IgD-negative memory B cell (primary cell): ENCODE results near the gene CENPU. TPM values are rescaled to one million over a fixed set of nuclear protein-coding genes. Genes with fewer than 3 reads are reported as not detected.
"Not testable (repeated sequence)": the region's sequence is repeated elsewhere in the genome, so short reads cannot be mapped to it uniquely, and the experiment has no call there.

Source experiments
- H3K27ac Mint-ChIP-seq, 3 donors: one replicate each; pipeline ENCODE4 v1.8.0; 2020 to 2022; ENCODE audit warnings: mild to moderate bottlenecking in 3 of 3, mixed read lengths in 3 of 3, moderate library complexity in 1 of 3
- H3K27me3 Mint-ChIP-seq: one replicate; pipeline ENCODE4 v1.8.0; 2021; ENCODE audit warnings: mixed read lengths
- H3K36me3 Mint-ChIP-seq: one replicate; pipeline ENCODE4 v1.8.0; 2020; ENCODE audit warnings: mild to moderate bottlenecking, mixed read lengths
- H3K4me1 Mint-ChIP-seq, 3 donors: one replicate each; pipeline ENCODE4 v1.8.0; 2020 to 2022; ENCODE audit warnings: mixed read lengths in 3 of 3, mild to moderate bottlenecking in 1 of 3
- H3K4me3 Mint-ChIP-seq, 4 donors: one replicate each; pipeline ENCODE4 v1.8.0; 2020 to 2022; ENCODE audit warnings: mild to moderate bottlenecking in 4 of 4, mixed read lengths in 4 of 4, moderate library complexity in 3 of 4
- H3K9me3 Mint-ChIP-seq, 3 donors: one replicate each; pipeline ENCODE4 v1.8.0; 2020 to 2021; ENCODE audit warnings: mixed read lengths in 3 of 3, mild to moderate bottlenecking in 1 of 3
- polyA plus RNA-seq: library from polyadenylated mRNA; unstranded; fragments of 300-500 nt; fragmentation: Illumina TruSeq; gene quantifications from one replicate; pipeline ENCODE4 v1.2.3, GENCODE V29; 2021

CENPU gene
- polyA plus RNA-seq, 1 donor from 2014 or later = 1.4 TPM

- not testable (repeated sequence) for H3K9me3 Mint-ChIP-seq, H3K27me3 Mint-ChIP-seq, H3K27ac Mint-ChIP-seq, H3K36me3 Mint-ChIP-seq
- Mint-ChIP-seq H3K4me3 (peak overlapping the region in 1 of 4 donors; percentile 29), H3K4me1 (peaks cover 11 to 15% (median 14%) of the 10 kb centered on the region in 3 donors)
Measured at GRCh38 chr4:184741651-184742050, 7.8 kb upstream of the CENPU start.

GRCh38 chr4:184740980-184741391, 7.1 kb upstream of the CENPU start:
- Mint-ChIP-seq H3K4me3 (no peak overlapping the region), H3K36me3 (no peaks in the 10 kb centered on the region), H3K27ac (no peak overlapping the region), H3K9me3 (no peaks in the 10 kb centered on the region), H3K27me3 (no peaks in the 10 kb centered on the region), H3K4me1 (peaks cover 10 to 12% (median 11%) of the 10 kb centered on the region in 3 donors)

GRCh38 chr4:184739575-184739974, 5.7 kb upstream of the CENPU start:
- peak overlapping the region in 1 of 4 donors; percentile 61 for H3K4me3 Mint-ChIP-seq

GRCh38 chr4:184734758-184735157, 862 bp upstream of the CENPU start:
- peaks cover 13 to 19% (median 14%) of the 10 kb centered on the region in 3 donors for H3K4me1 Mint-ChIP-seq
- H3K9me3 Mint-ChIP-seq = no peaks in the 10 kb centered on the region
- no peaks in the 10 kb centered on the region for H3K27me3 Mint-ChIP-seq
- H3K27ac Mint-ChIP-seq = peak overlapping the region in 2 of 3 donors; percentile 79 to 91
- no peaks in the 10 kb centered on the region for H3K36me3 Mint-ChIP-seq
- H3K4me3 Mint-ChIP-seq = peak overlapping the region; percentile 90 to 98 (median 94)

More at GRCh38 chr4:184739575-184739974, 5.7 kb upstream of the CENPU start:
- H3K27ac Mint-ChIP-seq, H3K9me3 Mint-ChIP-seq, H3K27me3 Mint-ChIP-seq, H3K36me3 Mint-ChIP-seq: not testable (repeated sequence)
- peaks cover 8 to 10% (median 9%) of the 10 kb centered on the region in 3 donors for H3K4me1 Mint-ChIP-seq

GRCh38 chr4:184732126-184732525, 1.8 kb downstream of the CENPU start:
- Mint-ChIP-seq H3K4me1 (peaks cover 9 to 15% (median 11%) of the 10 kb centered on the region in 3 donors), H3K4me3 (peak overlapping the region; percentile 57 to 98 (median 94)), H3K27me3 (no peaks in the 10 kb centered on the region), H3K36me3 (no peaks in the 10 kb centered on the region), H3K27ac (peak overlapping the region in 1 of 3 donors; percentile 79), H3K9me3 (no peaks in the 10 kb centered on the region)

GRCh38 chr4:184731056-184731455, 2.8 kb downstream of the CENPU start:
- H3K4me3 Mint-ChIP-seq = peak overlapping the region in 1 of 4 donors; percentile 92
- H3K4me1 Mint-ChIP-seq = peaks cover 14 to 20% (median 15%) of the 10 kb centered on the region in 3 donors

GRCh38 chr4:184729946-184730345, 4.0 kb downstream of the CENPU start:
- peaks cover 2% of the 10 kb centered on the region for H3K36me3 Mint-ChIP-seq
- H3K27me3 Mint-ChIP-seq = no peaks in the 10 kb centered on the region
- H3K4me3 Mint-ChIP-seq = no peak overlapping the region
- no peak overlapping the region for H3K27ac Mint-ChIP-seq
- H3K9me3 Mint-ChIP-seq = no peaks in the 10 kb centered on the region
- H3K4me1 Mint-ChIP-seq = peaks cover 18 to 25% (median 18%) of the 10 kb centered on the region in 3 donors

More at GRCh38 chr4:184731056-184731455, 2.8 kb downstream of the CENPU start:
- no peaks in the 10 kb centered on the region for H3K27me3 Mint-ChIP-seq
- H3K27ac Mint-ChIP-seq = peak overlapping the region in 1 of 3 donors; percentile 79
- no peaks in the 10 kb centered on the region for H3K9me3 Mint-ChIP-seq
- no peaks in the 10 kb centered on the region for H3K36me3 Mint-ChIP-seq

GRCh38 chr4:184728858-184729257, 5.0 kb downstream of the CENPU start:
- Mint-ChIP-seq H3K36me3 (peaks cover 2% of the 10 kb centered on the region), H3K27ac (no peak overlapping the region), H3K27me3 (no peaks in the 10 kb centered on the region), H3K4me1 (peaks cover 13 to 18% (median 18%) of the 10 kb centered on the region in 3 donors), H3K4me3 (no peak overlapping the region), H3K9me3 (no peaks in the 10 kb centered on the region)

GRCh38 chr4:184727430-184727829, 6.5 kb downstream of the CENPU start:
- Mint-ChIP-seq H3K27ac (peak overlapping the region in 1 of 3 donors; percentile 18), H3K36me3 (peaks cover 3% of the 10 kb centered on the region), H3K4me3 (no peak overlapping the region), H3K4me1 (peaks cover 9 to 13% (median 10%) of the 10 kb centered on the region in 3 donors), H3K9me3 (peaks cover 0 to 2% (median 0%) of the 10 kb centered on the region in 3 donors), H3K27me3 (no peaks in the 10 kb centered on the region)

- peaks cover 4 to 19% (median 8%) of the 10 kb centered on the region in 3 donors for H3K9me3 Mint-ChIP-seq
- H3K4me1 Mint-ChIP-seq = peaks cover 9 to 10% (median 9%) of the 10 kb centered on the region in 3 donors
- no peaks in the 10 kb centered on the region for H3K27me3 Mint-ChIP-seq
- no peak overlapping the region for H3K4me3 Mint-ChIP-seq
- H3K27ac Mint-ChIP-seq = peak overlapping the region in 1 of 3 donors; percentile 11
- H3K36me3 Mint-ChIP-seq = peaks cover 12% of the 10 kb centered on the region
Measured at GRCh38 chr4:184722798-184723197, 11.1 kb downstream of the CENPU start.

- Mint-ChIP-seq H3K27ac (peak overlapping the region in 1 of 3 donors; percentile 60), H3K4me1 (peaks cover 9 to 10% (median 9%) of the 10 kb centered on the region in 3 donors), H3K9me3 (peaks cover 4 to 19% (median 8%) of the 10 kb centered on the region in 3 donors), H3K4me3 (no peak overlapping the region), H3K27me3 (no peaks in the 10 kb centered on the region), H3K36me3 (peaks cover 12% of the 10 kb centered on the region)
Measured at GRCh38 chr4:184721254-184721653, 12.6 kb downstream of the CENPU start.

GRCh38 chr4:184719407-184719806, 14.5 kb downstream of the CENPU start:
- Mint-ChIP-seq H3K27me3 (no peaks in the 10 kb centered on the region), H3K4me3 (no peak overlapping the region), H3K4me1 (peaks cover 4 to 5% (median 4%) of the 10 kb centered on the region in 3 donors), H3K9me3 (peaks cover 4 to 19% (median 8%) of the 10 kb centered on the region in 3 donors), H3K27ac (peak overlapping the region in 1 of 3 donors; percentile 29), H3K36me3 (peaks cover 13% of the 10 kb centered on the region)

GRCh38 chr4:184715526-184715925, 18.4 kb downstream of the CENPU start:
- Mint-ChIP-seq H3K27me3 (no peaks in the 10 kb centered on the region), H3K27ac (no peak overlapping the region), H3K4me3 (no peak overlapping the region), H3K4me1 (peaks cover 2 to 5% (median 4%) of the 10 kb centered on the region in 3 donors), H3K9me3 (peaks cover 0 to 6% (median 4%) of the 10 kb centered on the region in 3 donors), H3K36me3 (peaks cover 3% of the 10 kb centered on the region)

- Mint-ChIP-seq H3K27ac (no peak overlapping the region), H3K4me3 (no peak overlapping the region), H3K9me3 (no peaks in the 10 kb centered on the region), H3K4me1 (peaks cover 2 to 5% (median 4%) of the 10 kb centered on the region in 3 donors), H3K27me3 (no peaks in the 10 kb centered on the region), H3K36me3 (peaks cover 6% of the 10 kb centered on the region)
Measured at GRCh38 chr4:184713887-184714286, 20.0 kb downstream of the CENPU start.

GRCh38 chr4:184712322-184712721, 21.6 kb downstream of the CENPU start:
- Mint-ChIP-seq H3K9me3 (no peaks in the 10 kb centered on the region), H3K27ac (no peak overlapping the region), H3K4me3 (no peak overlapping the region), H3K4me1 (peaks cover 2 to 5% (median 4%) of the 10 kb centered on the region in 3 donors), H3K27me3 (no peaks in the 10 kb centered on the region), H3K36me3 (peaks cover 6% of the 10 kb centered on the region)

- no peaks in the 10 kb centered on the region for H3K27me3 Mint-ChIP-seq
- H3K27ac Mint-ChIP-seq = no peak overlapping the region
- H3K4me3 Mint-ChIP-seq = peak overlapping the region in 1 of 4 donors; percentile 21
- H3K4me1 Mint-ChIP-seq = peaks cover 0 to 3% (median 2%) of the 10 kb centered on the region in 3 donors
- peaks cover 4% of the 10 kb centered on the region for H3K36me3 Mint-ChIP-seq
- no peaks in the 10 kb centered on the region for H3K9me3 Mint-ChIP-seq
Measured at GRCh38 chr4:184706453-184706852, 27.4 kb downstream of the CENPU start.
